GM18505 (cell line): ENCODE data around the gene ADRA1B.
A peak's percentile ranks its signal among the peaks of the same experiment; 100 is the strongest.

Experiments
- ATAC-seq: cut with Tn5 transposase; IDR thresholded peaks from one replicate; pipeline ENCODE4 v1.9.1; 2021; ENCODE audit not compliant: unreplicated experiment
- POLR2A ChIP-seq: IDR thresholded peaks from 4 replicates; pipeline ENCODE4 v1.6.1; 2011; ENCODE audit warnings: borderline replicate concordance; ENCODE audit not compliant: insufficient read depth, insufficient read length; ENCODE audit errors: extremely low read depth

Gene ADRA1B

GRCh38 chr5:159971931-159972461 is 55.7 kb downstream of the ADRA1B start:
- no peak for ATAC-seq
- no peak for TF ChIP-seq POLR2A

GRCh38 chr5:159972538-159973362 is 56.5 kb downstream of the ADRA1B start:
- ATAC-seq = no peak
- TF ChIP-seq POLR2A = no peak

GRCh38 chr5:159975462-159976019 is 59.3 kb downstream of the ADRA1B start:
- ATAC-seq = no peak
- no peak for TF ChIP-seq POLR2A

- no peak for TF ChIP-seq POLR2A
- no peak for ATAC-seq
Observed at GRCh38 chr5:159976921-159977320, 60.6 kb downstream of the ADRA1B start.

GRCh38 chr5:159978358-159978757 is 62.1 kb downstream of the ADRA1B start:
- no peak for TF ChIP-seq POLR2A
- no peak for ATAC-seq

- TF ChIP-seq POLR2A = no peak
- no peak for ATAC-seq
Observed at GRCh38 chr5:159982421-159983173, 66.3 kb downstream of the ADRA1B start.

- ATAC-seq = peak; percentile 92
- TF ChIP-seq POLR2A = no peak
Observed at GRCh38 chr5:159987031-159987674, 70.9 kb downstream of the ADRA1B start.

- no peak for ATAC-seq
- no peak for TF ChIP-seq POLR2A
Observed at GRCh38 chr5:159990506-159990905, 74.2 kb downstream of the ADRA1B start.

- ATAC-seq = no peak
- no peak for TF ChIP-seq POLR2A
Observed at GRCh38 chr5:159992566-159992965, 76.3 kb downstream of the ADRA1B start.

GRCh38 chr5:159993194-159993593 is 76.9 kb downstream of the ADRA1B start:
- ATAC-seq = no peak
- no peak for TF ChIP-seq POLR2A

- TF ChIP-seq POLR2A = no peak
- no peak for ATAC-seq
Observed at GRCh38 chr5:159995907-159996306, 79.6 kb downstream of the ADRA1B start.

GRCh38 chr5:160001457-160001856 is 85.2 kb downstream of the ADRA1B start:
- no peak for TF ChIP-seq POLR2A
- no peak for ATAC-seq

- no peak for TF ChIP-seq POLR2A
- no peak for ATAC-seq
Observed at GRCh38 chr5:160007514-160007913, 91.2 kb downstream of the ADRA1B start.

- ATAC-seq = peak; percentile 11
Observed at GRCh38 chr5:160008529-160008876, 92.2 kb downstream of the ADRA1B start.
